Endometrium (tissue), 2 donors: ENCODE measurements around the gene OR2Y1.
"Not testable (repeated sequence)": the region's sequence is repeated elsewhere in the genome, so short reads cannot be mapped to it uniquely, and the experiment has no call there.

ENCODE experiments used
- FAIRE-seq: peaks from 2 replicates; lab custom pipeline; 2012; peaks lifted over from hg19 to GRCh38; lab: Jason Lieb, UNC
- donor health status: control.
- donor health status: control.

The OR2Y1 gene

DNA sequence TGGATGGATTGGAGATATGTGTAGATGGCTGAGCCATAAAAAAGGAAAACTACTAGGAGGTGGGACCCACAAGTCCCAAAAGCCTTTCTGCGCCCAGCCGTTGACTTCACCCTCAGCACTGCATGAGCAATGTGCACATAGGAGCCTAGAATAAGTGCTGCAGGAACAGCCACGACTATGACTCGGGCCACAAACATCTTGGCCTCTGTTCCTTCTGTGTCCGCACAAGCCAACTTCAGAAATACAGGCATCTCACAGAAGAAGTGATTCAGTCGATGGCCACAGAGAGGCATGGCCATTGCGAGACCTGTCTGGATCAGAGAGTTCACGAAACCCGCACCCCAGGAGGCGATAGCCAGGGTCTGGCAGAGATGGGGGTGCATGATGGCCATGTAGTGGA lies 587 bp downstream of the OR2Y1 start:
- FAIRE-seq: no peak

DNA sequence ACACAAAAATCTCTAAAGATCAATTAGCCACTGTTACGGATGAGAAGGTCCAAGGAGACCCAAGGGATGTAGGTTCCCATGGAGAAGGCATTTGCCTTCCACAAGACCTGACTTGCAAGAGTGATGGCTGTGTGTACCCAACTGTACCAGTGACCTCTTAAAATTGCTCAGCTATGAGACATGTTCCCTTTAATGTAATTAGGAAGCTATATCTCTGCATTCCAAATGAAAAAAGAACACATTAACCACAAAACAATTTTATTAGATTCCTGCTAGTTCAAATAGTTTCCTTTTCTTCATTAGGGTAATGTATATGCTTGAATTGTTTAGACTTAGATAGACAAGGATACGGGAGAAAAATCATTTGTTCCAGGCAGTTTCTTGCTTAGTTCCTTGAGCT lies 3.3 kb downstream of the OR2Y1 start:
- no peak for FAIRE-seq

DNA sequence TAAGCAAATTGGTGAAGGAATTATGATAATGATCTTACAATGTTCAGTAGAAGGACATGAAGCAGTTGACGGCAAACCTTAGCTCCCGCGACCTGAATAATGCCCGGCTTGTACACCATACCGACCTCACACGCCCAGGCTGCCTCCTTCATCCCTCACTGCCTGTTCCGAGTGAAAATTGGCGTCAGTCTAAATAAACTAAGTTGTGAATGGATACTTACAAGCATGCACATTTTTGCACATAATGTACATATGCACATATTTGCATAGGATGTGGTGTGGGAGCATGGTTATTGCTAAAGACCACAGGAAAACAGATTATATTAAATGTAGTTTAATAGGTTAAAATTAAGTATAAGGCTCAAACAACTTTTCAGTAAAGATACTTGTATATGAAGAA lies 14.9 kb downstream of the OR2Y1 start:
- no peak for FAIRE-seq

DNA sequence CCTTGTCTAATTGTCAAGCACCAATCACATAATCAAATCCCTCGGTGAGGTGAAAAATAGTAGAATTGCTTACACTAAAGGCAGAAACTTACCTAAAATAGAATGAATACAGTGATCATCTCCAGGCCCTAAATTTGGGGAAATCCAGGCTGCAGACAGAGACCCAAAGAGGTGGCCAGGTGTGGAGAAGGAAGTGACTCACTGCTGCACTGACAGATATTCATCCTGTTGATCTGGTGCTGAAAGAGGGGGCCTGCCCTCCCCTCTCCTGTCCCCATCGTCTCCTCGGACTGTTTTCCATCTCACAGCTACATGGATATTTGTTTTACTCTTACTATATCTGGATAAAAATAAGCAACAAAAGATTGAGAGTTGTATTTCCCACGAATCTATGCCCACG lies 15.9 kb downstream of the OR2Y1 start:
- FAIRE-seq: no peak

DNA sequence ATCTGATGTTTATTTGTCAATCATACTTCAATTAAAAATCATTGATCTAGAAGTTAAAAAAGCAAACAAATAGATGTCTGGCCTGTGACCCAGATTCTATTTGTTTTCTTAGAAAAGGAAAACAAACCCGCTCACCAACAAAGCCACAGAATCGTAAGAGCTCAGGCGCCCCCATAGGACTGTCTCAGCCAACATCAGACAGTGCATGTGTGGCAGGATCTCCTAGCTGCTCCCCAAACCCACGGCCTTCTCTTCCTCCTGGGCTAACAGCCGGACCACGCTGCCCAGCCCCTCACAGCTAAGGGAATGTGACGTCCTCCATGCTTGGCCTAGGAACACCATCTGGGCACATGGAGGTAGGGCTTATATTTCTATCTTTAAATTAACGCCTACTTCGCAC lies 19.4 kb downstream of the OR2Y1 start:
- FAIRE-seq: no peak

DNA sequence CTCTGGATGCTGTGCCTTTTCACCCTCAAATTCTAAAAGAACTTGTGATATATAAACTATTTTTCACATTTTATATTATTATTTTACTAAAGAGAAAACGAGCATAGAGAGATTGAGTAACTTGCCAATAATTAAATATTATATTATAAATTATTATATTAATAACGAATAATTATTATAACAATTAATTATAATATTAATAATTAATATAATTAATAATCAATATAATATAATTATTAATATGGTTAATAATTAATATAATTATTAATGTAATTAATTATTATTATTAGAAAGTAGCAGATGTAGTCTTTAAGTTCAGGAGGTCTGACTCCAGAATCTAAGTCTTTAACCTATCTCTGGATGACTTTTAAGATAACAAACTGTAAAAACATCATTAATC lies 20.1 kb downstream of the OR2Y1 start:
- peak; percentile 74 for FAIRE-seq

DNA sequence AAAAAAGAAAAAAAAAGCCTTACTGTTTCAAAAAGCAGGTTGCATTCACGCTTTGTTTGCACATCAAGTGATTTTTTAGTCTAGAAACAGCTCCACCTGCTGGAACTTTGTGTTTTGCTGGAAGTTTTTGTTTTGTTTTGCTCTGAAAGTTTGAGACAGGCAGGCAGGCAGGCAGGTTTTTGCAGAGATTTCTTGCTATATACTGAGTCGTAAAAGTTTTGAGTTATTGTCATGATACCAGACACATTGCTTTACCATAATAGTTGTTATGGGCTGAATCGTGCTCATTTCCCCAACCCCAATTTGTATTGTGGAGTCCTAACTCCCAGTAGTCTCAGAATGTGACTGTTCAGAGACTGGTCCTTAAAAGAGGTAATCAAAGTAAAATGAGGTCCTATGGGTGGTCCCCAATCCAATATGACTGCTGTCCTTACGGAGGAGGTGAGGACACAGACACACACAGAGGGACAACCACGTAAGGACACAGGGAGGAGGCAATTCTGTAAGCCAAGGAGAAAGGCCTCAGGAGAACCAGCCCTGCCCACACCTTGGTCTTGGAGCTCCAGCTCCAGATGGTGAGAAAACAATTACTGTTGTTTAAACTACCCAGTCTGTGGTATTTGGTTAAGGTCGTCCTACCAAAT lies 20.9 kb downstream of the OR2Y1 start:
- FAIRE-seq: peak; percentile 75

DNA sequence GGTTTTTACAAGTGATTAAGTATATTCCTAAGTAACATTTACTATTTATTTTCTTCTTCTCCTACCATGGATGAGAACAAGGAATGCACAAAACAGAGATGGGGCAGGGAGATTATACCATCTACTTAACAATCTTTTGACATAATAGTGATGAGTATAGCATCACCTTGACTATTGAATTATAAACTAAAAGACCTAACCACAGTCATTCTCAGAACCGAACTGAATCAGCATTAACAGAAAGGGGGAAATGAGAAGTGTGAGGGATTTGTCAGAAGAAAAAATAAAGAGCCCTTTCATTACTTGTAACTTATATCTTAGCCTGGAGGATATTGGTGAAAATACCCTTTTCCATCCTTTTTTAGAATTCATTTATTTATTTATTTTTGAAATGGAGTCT lies 21.9 kb downstream of the OR2Y1 start:
- no peak for FAIRE-seq

DNA sequence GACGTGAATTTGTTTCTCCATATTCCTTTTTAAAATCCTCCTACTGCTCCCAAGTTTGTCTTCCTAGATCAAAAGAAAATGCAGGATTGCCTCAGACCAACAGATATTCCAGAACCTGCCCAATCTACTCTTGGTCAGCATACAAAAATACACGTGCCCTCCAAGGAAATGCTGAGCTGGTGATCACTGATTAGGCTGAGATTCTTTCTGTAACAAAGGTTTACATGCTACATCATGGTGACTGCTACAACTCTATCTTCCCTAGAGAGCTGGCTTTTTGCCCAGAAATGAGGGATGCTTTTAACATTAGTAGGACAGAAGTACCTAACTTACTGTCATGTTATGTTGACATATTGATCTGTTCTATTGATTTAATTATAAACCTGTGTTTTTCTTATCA lies 35.5 kb downstream of the OR2Y1 start:
- no peak for FAIRE-seq

DNA sequence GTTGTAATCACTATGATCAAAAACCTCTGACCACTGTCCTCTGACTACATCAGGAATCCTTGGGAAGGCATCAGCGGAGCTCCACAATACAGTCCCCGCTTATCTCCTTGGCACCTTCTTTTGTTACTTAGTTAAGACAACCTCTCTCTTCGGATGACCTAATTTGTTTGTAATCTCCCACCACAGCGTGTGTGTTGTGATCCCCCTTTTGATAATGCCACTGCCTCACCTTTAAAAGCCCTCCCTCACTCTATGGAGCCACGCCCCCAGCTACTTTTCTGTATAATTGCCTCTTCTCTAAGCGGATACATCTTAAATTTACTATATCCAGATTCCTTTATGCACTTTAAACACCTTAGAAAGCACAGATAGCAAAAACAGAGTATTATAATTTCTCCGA lies 35.9 kb downstream of the OR2Y1 start:
- no peak for FAIRE-seq

DNA sequence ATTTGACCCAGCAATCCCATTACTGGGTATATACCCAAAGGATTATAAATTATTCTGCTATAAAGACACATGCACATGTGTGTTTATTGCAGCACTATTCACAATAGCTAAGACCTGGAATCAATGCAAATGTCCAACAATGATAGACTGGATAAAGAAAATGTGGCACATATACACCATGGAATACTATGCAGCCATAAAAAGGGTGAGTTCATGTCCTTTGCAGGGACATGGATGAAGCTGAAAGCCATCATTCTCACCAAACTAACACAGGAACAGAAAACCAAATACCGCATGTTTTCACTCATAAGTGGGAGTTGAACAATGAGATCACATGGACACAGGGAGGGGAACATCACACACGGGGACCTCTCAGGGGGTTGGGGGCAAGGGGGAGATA lies 36.5 kb downstream of the OR2Y1 start:
- FAIRE-seq: not testable (repeated sequence)

DNA sequence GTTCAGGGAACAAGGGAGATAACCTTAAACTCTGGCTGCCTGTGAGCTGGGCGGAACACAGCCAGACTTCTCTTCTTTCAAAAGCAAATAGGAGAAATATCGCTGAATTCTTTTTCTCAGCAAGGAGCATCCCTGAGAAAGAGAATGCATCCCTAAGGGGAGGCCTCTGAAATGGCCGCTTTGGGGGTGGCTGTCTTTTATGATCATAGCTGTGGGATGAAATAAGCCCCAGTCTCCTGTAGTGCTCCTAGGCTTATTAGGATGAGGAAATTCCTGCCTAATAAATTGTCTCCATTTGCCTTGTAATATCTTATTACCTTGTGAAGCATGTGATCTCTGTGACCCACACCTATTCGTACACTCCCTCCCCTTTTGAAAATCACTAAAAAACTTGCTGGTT lies 39.4 kb downstream of the OR2Y1 start:
- FAIRE-seq: not testable (repeated sequence)

DNA sequence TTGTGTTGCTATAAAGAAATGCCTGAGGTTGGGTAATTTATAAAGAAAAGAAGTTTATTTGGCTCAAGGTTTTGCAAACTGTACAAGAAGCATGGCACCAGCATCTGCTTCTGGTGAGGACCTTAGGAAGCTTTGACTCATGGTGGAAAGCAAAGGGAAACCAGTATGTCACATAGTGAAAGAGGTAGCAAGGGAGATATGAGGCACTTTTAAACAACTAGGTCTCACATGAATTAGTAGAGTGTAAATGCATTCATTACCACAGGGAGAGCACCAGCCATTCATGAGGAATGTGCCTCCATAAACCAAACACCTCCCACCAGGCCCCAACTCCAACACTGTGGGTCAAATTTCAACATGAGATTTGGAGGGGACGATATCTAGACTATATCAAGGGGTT lies 40.8 kb downstream of the OR2Y1 start:
- FAIRE-seq: no peak

DNA sequence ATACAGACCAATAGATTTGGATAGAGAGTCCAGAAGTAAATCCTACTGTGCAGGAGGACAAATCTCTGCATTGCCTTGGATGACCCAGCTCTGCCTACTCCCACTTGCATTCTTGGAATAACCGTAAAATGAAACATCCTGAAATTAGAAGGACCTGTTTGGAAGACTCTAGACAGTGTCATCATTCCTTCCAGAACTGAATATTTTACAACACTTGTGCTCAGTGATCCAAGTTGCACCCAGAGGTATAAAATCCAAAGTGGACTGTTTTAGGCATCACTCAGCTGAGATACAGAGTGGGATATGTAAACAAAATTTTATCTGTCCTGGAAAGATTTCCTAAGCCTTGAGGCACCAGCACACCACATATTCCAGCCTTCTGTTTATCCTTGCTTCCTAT lies 43.7 kb downstream of the OR2Y1 start:
- no peak for FAIRE-seq

DNA sequence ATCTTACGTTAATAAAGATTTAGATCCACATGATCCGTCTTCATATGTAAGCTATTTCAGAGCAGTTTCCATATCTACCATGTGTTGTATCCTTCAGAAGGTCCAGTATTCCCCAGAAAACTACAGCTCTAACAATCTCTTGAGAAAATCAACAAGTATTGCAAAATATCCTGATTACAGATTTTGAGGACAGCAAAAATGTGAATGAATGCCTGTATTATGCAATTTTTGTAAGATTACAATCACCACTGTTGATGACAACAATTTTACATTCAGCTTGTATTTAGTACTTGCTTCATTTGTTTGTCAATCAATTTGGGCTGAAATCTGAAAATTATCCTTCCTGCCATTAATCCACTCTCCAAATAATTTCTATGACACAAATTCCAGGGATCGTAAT lies 47.4 kb downstream of the OR2Y1 start:
- FAIRE-seq: no peak

DNA sequence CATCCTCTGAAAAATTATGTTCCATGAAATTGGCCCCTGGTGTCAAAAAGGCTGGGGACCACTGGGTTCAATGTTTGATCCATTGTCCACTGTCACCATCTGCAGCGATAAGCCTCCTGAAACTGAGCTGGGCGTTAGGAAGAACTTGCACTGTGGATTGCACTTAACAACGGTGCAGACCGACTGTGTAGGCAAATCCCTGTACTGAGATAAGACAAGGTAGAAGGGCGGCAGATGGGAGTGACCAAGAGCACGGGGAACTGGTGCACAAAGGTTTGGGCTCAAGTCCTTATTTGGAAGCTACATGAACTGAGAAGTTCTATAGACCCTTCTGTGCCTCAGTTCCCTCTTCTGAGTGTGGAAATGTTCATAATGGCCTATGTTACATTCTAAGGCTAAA lies 48.8 kb downstream of the OR2Y1 start:
- no peak for FAIRE-seq

DNA sequence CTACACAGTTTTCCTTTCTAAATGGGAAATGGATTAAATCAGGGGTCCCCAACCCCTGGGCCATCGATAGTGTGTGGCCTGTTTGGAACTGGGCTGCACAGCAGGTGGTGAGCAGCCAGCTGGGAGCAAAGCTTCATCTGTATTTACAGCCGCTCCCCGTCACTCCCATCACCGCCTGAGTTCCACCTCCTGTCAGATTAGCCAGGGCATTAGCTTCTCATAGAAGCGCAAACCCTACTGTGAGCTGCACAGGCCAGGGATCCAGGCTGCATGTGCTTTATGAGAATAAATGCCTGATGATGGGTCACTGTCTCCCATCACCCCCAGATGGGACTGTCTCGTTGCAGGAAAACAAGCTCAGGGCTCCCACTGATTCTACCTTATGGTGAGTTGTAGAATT lies 49.3 kb downstream of the OR2Y1 start:
- no peak for FAIRE-seq

DNA sequence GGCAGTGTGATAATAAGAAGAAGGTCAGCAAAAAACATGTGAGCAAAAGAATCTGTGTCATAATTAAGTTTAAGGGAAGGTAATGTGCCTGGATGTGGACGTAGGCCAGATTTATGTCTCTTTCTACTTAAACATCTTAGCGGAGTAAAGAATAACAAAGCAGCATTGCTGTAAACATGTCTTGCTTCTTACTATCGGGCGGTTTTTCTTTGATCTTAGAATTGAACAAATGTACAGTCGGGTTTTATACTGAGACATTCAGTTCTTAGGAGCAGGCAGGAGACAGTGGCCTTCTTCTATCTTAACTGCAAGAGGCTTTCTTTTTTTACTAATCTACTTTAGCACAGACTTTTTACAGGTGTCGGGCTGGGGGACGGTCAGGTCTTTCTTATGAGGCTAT lies 50.1 kb downstream of the OR2Y1 start:
- FAIRE-seq: peak; percentile 71
